ENCODE results near the gene TRIM58.

TRIM58 gene, protein sequence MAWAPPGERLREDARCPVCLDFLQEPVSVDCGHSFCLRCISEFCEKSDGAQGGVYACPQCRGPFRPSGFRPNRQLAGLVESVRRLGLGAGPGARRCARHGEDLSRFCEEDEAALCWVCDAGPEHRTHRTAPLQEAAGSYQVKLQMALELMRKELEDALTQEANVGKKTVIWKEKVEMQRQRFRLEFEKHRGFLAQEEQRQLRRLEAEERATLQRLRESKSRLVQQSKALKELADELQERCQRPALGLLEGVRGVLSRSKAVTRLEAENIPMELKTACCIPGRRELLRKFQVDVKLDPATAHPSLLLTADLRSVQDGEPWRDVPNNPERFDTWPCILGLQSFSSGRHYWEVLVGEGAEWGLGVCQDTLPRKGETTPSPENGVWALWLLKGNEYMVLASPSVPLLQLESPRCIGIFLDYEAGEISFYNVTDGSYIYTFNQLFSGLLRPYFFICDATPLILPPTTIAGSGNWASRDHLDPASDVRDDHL

DNA sequence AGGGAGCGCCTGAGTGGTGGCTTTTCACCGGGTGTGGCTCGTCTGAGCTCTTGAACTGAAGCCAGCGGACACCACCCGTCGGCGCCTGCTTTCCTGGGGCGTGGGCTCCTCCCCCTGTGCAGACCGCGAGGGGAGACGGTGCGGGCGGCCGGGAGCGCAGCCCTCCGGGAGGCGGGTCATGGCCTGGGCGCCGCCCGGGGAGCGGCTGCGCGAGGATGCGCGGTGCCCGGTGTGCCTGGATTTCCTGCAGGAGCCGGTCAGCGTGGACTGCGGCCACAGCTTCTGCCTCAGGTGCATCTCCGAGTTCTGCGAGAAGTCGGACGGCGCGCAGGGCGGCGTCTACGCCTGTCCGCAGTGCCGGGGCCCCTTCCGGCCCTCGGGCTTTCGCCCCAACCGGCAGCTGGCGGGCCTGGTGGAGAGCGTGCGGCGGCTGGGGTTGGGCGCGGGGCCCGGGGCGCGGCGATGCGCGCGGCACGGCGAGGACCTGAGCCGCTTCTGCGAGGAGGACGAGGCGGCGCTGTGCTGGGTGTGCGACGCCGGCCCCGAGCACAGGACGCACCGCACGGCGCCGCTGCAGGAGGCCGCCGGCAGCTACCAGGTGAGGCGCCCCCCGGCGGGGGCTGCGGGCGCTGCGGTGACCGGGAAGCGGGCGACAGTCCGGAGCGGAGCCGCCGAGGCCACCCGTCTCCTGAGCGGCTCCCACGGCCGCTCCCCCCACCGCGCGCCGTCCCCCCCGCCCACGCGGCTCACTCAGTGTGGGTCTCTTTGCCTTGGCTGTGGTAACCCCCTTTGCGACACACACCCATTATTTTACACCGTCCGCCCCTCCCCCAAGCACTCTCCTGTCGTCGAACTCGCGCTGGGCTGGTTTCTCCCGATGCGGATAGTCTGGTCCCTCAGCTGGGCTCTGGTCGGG, at the start of gene TRIM58:
TSS of gene TRIM58 (plus strand) at position 119 of the 916 bp plus-strand sequence. CDS start at position 179, 60 bp downstream.
- peak; percentile 53 for DNase-seq (ENCODE audit: low spot score)

- DNase-seq (ENCODE audit: low spot score), result no peak
These were observed 44.4 kb upstream of the TRIM58 start for GRCh38 chr1:247812637-247813036.

GRCh38 chr1:247822060-247822459, 34.9 kb upstream of the TRIM58 start:
- no peak for DNase-seq (ENCODE audit: low spot score)

DNA sequence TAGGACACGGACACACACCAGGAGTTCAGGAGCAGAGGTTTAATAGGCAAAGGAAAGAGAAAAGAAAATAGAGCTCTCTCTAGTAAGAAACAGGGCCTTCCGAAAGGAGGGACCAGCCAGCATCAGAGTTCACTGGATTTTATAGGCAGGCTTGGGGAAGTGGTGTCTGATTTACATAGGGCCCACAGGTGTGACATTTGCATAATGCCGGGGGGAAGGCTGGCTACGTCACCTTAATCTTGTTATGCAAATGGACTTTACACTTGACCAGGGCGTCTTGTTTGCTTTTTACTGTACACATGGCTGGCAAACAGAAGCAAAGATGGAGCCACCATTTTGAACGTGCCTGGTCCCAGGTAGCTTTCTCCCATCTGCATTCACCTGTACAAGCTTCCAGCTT, 33.0 kb upstream of the TRIM58 start, which contains the start of gene OR14A16:
TSS of gene OR14A16 (minus strand) at position 97 of the 400 bp plus-strand sequence. CDS start 8,390 bp downstream, outside the sequence.
- no peak for DNase-seq (ENCODE audit: low spot score)

GRCh38 chr1:247825362-247825761, 31.6 kb upstream of the TRIM58 start:
- DNase-seq (ENCODE audit: low spot score), result no peak

- no peak for DNase-seq (ENCODE audit: low spot score)
These were observed 27.3 kb upstream of the TRIM58 start for GRCh38 chr1:247829656-247830055.

GRCh38 chr1:247833601-247834000, 23.4 kb upstream of the TRIM58 start:
- DNase-seq (ENCODE audit: low spot score), result no peak

- no peak for DNase-seq (ENCODE audit: low spot score)
These were observed 16.2 kb upstream of the TRIM58 start for GRCh38 chr1:247840818-247841217.

GRCh38 chr1:247841796-247842195, 15.2 kb upstream of the TRIM58 start, which contains the start of gene OR11L1:
OR11L1 (minus strand) TSS chr1:247841896; CDS start chr1:247841896, 0 bp downstream.
- DNase-seq (ENCODE audit: low spot score), result no peak

GRCh38 chr1:247843411-247843810, 13.6 kb upstream of the TRIM58 start:
- no peak for DNase-seq (ENCODE audit: low spot score)

- DNase-seq (ENCODE audit: low spot score), result no peak
These were observed 11.8 kb upstream of the TRIM58 start for GRCh38 chr1:247845011-247845692.

DNA sequence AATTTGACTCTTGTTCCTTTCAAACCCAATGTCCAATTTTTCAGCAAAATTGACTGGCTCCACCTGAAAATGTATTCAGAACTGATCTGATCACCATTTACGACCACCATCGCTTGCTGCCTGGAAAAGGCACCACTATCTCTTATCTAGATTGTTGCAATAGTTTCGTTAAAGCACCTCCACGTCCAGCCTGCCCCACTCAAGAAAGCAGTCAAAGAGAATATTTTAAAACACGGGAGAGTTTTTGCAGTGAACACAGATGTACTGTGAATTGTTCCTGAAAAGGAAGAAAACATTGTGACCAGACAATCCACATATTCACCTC, 11.3 kb upstream of the TRIM58 start:
- no peak for DNase-seq (ENCODE audit: low spot score)

- no peak for DNase-seq (ENCODE audit: low spot score)
These were observed 8.6 kb upstream of the TRIM58 start for GRCh38 chr1:247848346-247848745.

- no peak for DNase-seq (ENCODE audit: low spot score)
These were observed 7.4 kb upstream of the TRIM58 start for GRCh38 chr1:247849616-247850015.

- DNase-seq (ENCODE audit: low spot score), result no peak
These were observed 2.0 kb upstream of the TRIM58 start for GRCh38 chr1:247854899-247855545.

DNA sequence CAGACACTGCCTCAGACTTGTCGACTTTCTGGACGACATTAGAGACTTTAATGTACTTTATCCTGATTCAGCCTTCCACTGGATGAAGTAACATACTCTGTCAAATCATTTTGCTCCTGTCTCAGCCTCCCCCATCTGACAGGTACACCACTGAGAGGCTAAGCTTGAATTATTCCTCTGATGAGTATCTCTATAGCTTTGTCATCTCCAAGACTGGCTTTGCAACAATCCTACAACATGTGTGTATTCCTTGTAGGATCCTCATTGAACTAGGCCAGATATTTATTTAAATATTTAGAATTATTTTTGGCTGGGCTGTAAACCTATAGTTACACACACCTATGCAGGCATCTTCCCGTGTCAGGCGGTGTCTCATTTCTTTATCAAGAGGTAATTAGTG, 1.1 kb upstream of the TRIM58 start:
- DNase-seq (ENCODE audit: low spot score), result no peak

DNA sequence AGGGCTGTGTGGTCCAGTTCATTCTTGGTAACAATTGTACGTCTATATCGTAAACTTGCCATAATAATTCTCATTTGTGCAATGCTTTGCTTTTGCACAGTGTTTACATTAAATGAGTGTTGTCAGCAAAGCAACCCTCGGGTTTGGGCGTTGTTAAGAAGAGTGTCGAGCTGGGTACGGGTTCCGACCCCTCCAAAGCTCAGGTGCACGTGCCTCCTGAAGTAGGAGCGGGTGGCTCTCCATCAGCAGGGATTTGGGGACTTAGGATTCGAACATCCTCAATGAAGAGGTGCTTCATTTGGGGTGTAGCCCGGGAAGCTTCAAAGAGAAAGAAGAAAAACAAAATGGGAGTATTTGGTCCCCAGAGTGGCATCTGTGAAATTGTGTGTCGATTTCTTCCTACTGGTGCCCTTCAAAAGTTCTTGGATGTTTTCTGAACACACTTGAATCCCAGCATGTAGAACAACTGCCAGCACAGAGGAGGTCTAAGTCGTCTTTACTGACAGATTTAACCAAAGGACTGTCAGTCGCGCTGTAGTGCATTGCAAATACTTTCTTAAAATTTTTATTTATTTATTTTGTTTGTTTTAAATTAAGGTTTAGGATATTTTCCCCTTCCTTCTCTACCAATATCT, 1.1 kb downstream of the TRIM58 start:
- no peak for DNase-seq (ENCODE audit: low spot score)

- no peak for DNase-seq (ENCODE audit: low spot score)
These were observed 5.8 kb downstream of the TRIM58 start for GRCh38 chr1:247862756-247863155.

- no peak for DNase-seq (ENCODE audit: low spot score)
These were observed 7.7 kb downstream of the TRIM58 start for GRCh38 chr1:247864644-247865043.

GRCh38 chr1:247865416-247865815, 8.4 kb downstream of the TRIM58 start:
- DNase-seq (ENCODE audit: low spot score), result no peak

- no peak for DNase-seq (ENCODE audit: low spot score)
These were observed 26.4 kb downstream of the TRIM58 start for GRCh38 chr1:247883346-247883745.
